HFF-Myc (cell line): ENCODE measurements around the gene CES5A.
"Not testable (repeated sequence)": the region's sequence is repeated elsewhere in the genome, so short reads cannot be mapped to it uniquely, and the experiment has no call there.

Experiments used
- DNase-seq: peaks from one replicate; pipeline ENCODE4 v3.0.0-alpha.2; 2011; ENCODE audit warnings: low read depth; ENCODE audit errors: extremely low read depth
- H3K4me3 ChIP-seq: replicated peaks from 2 replicates; pipeline ENCODE4 v1.5.1; 2011; ENCODE audit warnings: low read depth, mild to moderate bottlenecking, control low read depth, low read length
- CTCF ChIP-seq: IDR thresholded peaks from 2 replicates; pipeline ENCODE4 v1.5.1; 2012; ENCODE audit warnings: mild to moderate bottlenecking, low read depth, low read length, control low read depth; ENCODE audit errors: missing control alignments

CES5A gene

GRCh38 chr16:55875273-55875672, at the start of gene CES5A:
Gene CES5A, minus strand, starts transcription at chr16:55875373. Its CDS starts 152 bp downstream, at chr16:55875221.
- no peak within 1 kb of the TSS for H3K4me3 ChIP-seq
- TF ChIP-seq CTCF = no peak
- DNase-seq = no peak

GRCh38 chr16:55922662-55923061, 47.5 kb upstream of the CES5A start:
- H3K4me3 ChIP-seq = no peak overlapping the region
- TF ChIP-seq CTCF = no peak
- DNase-seq = no peak

- DNase-seq = no peak
- no peak for TF ChIP-seq CTCF
- H3K4me3 ChIP-seq = no peak overlapping the region
These were observed 42.4 kb upstream of the CES5A start for GRCh38 chr16:55917373-55918160.

GRCh38 chr16:55915096-55915827, 40.1 kb upstream of the CES5A start:
- no peak overlapping the region for H3K4me3 ChIP-seq
- no peak for TF ChIP-seq CTCF
- DNase-seq = no peak

GRCh38 chr16:55914383-55914782, 39.2 kb upstream of the CES5A start:
- TF ChIP-seq CTCF = no peak
- DNase-seq = no peak
- no peak overlapping the region for H3K4me3 ChIP-seq

GRCh38 chr16:55913716-55914115, 38.5 kb upstream of the CES5A start:
- TF ChIP-seq CTCF = no peak
- DNase-seq = no peak
- no peak overlapping the region for H3K4me3 ChIP-seq

GRCh38 chr16:55913121-55913520, 37.9 kb upstream of the CES5A start:
- not testable (repeated sequence) for DNase-seq, H3K4me3 ChIP-seq
